ENCODE results near the gene BTF3L4. TPM values are rescaled to one million over a fixed set of nuclear protein-coding genes. Genes with fewer than 3 reads are reported as not detected.

Gene BTF3L4
- total and polyA plus RNA-seq, 7 donors = 34.2 to 70.1 (median 57.6) TPM

DNA sequence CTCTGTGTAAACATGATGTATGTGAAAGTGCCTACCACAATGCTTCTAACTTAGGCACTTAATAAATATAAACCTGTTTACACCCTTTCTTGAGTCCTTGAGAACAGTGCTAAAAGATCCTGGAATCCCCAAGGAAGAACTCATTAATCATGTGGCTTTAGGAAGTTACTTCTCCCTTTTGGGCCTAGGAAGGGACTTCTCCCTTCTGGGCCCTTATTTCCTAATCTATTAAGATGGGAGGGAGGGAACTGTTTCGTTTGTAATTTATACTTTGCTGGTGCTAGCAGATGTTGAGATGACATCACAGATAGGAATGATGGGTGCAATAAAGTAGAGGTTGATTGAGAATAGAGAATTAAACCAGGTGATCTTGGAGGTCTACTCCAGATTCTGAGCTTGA lies 1.2 kb downstream of the BTF3L4 start:
- no peak for ATAC-seq
- Histone ChIP-seq H3K27me3 (ENCODE audit: insufficient read depth in 3 of 3, low read length in 2 of 3) (no peaks in the 10 kb centered on the region), H3K9me3 (no peaks in the 10 kb centered on the region), H3K4me3 (peak overlapping the region; percentile 100), H3K27ac (peak overlapping the region; percentile 93), H3K4me1 (peaks cover 38% of the 10 kb centered on the region), H3K36me3 (ENCODE audit: insufficient read depth in 1 of 2, low read depth in 1 of 2) (peaks cover 5 to 37% of the 10 kb centered on the region in 2 donors)
- TF ChIP-seq, protein P1, sequence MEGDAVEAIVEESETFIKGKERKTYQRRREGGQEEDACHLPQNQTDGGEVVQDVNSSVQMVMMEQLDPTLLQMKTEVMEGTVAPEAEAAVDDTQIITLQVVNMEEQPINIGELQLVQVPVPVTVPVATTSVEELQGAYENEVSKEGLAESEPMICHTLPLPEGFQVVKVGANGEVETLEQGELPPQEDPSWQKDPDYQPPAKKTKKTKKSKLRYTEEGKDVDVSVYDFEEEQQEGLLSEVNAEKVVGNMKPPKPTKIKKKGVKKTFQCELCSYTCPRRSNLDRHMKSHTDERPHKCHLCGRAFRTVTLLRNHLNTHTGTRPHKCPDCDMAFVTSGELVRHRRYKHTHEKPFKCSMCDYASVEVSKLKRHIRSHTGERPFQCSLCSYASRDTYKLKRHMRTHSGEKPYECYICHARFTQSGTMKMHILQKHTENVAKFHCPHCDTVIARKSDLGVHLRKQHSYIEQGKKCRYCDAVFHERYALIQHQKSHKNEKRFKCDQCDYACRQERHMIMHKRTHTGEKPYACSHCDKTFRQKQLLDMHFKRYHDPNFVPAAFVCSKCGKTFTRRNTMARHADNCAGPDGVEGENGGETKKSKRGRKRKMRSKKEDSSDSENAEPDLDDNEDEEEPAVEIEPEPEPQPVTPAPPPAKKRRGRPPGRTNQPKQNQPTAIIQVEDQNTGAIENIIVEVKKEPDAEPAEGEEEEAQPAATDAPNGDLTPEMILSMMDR (IDR thresholded peaks at IDR 0.05) = no peak
- intact Hi-C loops (cut with DNase I) = loop anchor here in 1 of 2 donors (2.0 to 5.0 kb wide), 2 partner anchors 24 to 180 kb away; partner anchors contain the start of genes KTI12 and NRDC
- DNase-seq = no peak
- 7 to 17% (median 10%) methylated on average over 1 of the region's 1 CpG for WGBS, 3 donors

DNA sequence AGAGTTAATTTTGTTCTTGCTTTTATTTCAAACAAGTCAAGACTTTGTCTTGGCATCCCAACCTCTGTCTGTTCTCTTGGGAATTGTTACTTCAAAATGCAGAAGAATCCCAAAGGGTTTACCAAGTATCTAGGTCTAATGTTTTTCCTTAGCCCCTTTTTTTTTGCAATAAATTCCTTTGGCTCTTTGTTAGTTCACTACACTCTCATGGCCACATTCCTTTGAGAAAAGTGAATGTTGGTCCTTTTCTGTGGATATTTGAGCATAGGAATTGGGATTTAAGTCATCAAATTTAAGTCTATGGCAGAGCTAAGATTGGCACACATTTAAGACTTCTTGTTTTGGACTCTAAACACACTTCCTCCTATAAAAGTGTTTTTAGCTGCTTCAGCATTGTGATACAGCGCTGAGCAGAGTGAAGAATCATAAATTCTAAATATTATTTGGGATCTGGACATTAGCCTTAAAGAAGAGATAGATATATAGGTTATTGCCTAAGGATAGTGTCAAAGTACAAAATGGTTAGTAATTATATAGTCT lies 1.9 kb downstream of the BTF3L4 start:
- peaks cover 38% of the 10 kb centered on the region for H3K4me1 ChIP-seq
- DNase-seq (no peak), ATAC-seq (no peak)
- H3K4me3 ChIP-seq = peak overlapping the region; percentile 100
- H3K36me3 ChIP-seq (ENCODE audit: insufficient read depth in 1 of 2, low read depth in 1 of 2) = peaks cover 3 to 37% of the 10 kb centered on the region in 2 donors
- 86 to 91% (median 89%) methylated on average over 1 of the region's 1 CpG for WGBS, 3 donors
- intact Hi-C loops (cut with DNase I) = loop anchor here in 1 of 2 donors (2.0 to 5.0 kb wide), 2 partner anchors 25 to 181 kb away; partner anchors contain the start of genes KTI12 and NRDC
- no peaks in the 10 kb centered on the region for H3K27me3 ChIP-seq (ENCODE audit: insufficient read depth in 3 of 3, low read length in 2 of 3)
- TF ChIP-seq, protein P1 (IDR thresholded peaks at IDR 0.05) = no peak
- peak overlapping the region; percentile 93 for H3K27ac ChIP-seq
- no peaks in the 10 kb centered on the region for H3K9me3 ChIP-seq

DNA sequence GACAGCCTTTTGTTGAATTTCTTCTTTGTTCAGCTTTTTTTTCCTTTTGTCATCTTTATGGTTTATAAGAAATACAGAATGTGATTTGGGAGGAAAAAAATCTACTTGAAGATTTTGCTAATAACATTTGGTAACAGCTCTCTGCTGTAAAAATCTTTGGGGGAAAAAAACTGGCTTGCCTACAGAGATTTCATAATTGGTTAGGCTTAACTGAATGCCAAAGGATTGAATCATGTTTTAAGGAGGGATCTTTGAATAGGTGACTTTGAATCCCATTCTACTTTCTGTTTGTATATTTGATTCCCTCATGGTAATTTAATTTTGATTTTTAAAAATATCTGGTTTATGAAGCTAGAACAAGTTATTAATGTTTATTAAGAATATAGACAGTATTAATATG lies 3.2 kb downstream of the BTF3L4 start:
- intact Hi-C loops (cut with DNase I) = loop anchor here in 1 of 2 donors (5.0 kb wide), 1 partner anchor 182 kb away; the partner anchor contains the start of gene NRDC
- Histone ChIP-seq H3K4me3 (no peak overlapping the region), H3K27ac (no peak overlapping the region)

DNA sequence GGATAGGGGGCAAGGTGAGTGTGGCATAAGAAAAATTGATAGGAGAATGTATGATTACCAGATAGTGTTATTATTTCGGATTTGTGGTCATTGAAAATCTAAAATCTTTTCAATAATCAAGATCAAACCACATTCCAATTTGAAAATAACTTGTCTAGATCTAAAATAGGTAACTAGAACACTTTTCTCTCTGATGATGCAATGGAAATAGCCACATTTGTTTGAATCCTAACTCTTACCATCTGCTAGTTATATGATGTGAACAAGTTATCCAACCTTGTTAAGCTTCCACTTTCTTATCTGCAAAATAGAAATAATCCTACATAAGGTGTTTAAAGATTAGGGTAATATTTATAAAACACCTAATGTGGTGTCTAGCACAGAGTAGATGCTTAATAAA lies 3.8 kb downstream of the BTF3L4 start:
- Histone ChIP-seq H3K4me1 (peaks cover 32% of the 10 kb centered on the region), H3K27me3 (ENCODE audit: insufficient read depth in 3 of 3, low read length in 2 of 3) (no peaks in the 10 kb centered on the region), H3K36me3 (ENCODE audit: insufficient read depth in 1 of 2, low read depth in 1 of 2) (peaks cover 6 to 51% of the 10 kb centered on the region in 2 donors), H3K4me3 (no peak overlapping the region), H3K27ac (no peak overlapping the region), H3K9me3 (no peaks in the 10 kb centered on the region)
- ATAC-seq (no peak), DNase-seq (no peak)
- intact Hi-C loops (cut with DNase I) = loop anchor here in 1 of 2 donors (5.0 kb wide), 1 partner anchor 183 kb away; the partner anchor contains the start of gene NRDC
- TF ChIP-seq, protein P1 (IDR thresholded peaks at IDR 0.05) = no peak
- WGBS, 3 donors = 91 to 100% (median 94%) methylated on average over 1 of the region's 1 CpG

More for the DNA sequence above, 3.2 kb downstream of the BTF3L4 start:
- Histone ChIP-seq H3K27me3 (ENCODE audit: insufficient read depth in 3 of 3, low read length in 2 of 3) (no peaks in the 10 kb centered on the region), H3K4me1 (peaks cover 34% of the 10 kb centered on the region), H3K36me3 (ENCODE audit: insufficient read depth in 1 of 2, low read depth in 1 of 2) (peaks cover 6 to 46% of the 10 kb centered on the region in 2 donors), H3K9me3 (no peaks in the 10 kb centered on the region)
- no peak for DNase-seq
- ATAC-seq = no peak
- TF ChIP-seq, protein P1 (IDR thresholded peaks at IDR 0.05) = no peak

All from psoas muscle (tissue), 8 donors.